ENCODE results near the gene XPO5. TPM values are rescaled to one million over a fixed set of nuclear protein-coding genes. Genes with fewer than 3 reads are reported as not detected.
"Not testable (repeated sequence)": the region's sequence is repeated elsewhere in the genome, so short reads cannot be mapped to it uniquely, and the experiment has no call there.

The XPO5 gene
- total RNA-seq, 1 donor from 2014 or later, result 35.0 TPM

DNA sequence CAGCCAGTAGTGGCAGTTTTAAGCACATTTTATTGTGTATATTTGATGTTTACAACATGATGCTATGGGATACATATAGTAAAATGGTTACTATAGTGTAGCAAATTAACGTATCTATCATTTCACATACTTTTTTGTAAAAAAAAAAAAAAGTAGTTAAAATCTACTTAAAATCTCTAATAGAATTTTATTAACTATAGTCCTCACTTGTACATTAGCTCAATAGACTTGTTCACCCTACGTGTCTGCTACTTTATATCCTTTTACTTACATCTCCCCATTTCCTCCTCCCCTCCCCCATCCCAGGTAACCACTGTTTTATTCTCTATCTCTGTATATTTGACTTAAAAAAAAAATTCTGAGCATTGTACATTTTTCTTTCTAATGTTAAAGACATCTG lies 30.2 kb upstream of the XPO5 start:
- H3K9me3 Mint-ChIP-seq (ENCODE audit: unreplicated experiment), result no peaks in the 10 kb centered on the region
- no peaks in the 10 kb centered on the region for H3K27me3 Mint-ChIP-seq (ENCODE audit: unreplicated experiment)
- no peak overlapping the region for H3K4me3 Mint-ChIP-seq (ENCODE audit: unreplicated experiment)
- H3K4me1 Mint-ChIP-seq (ENCODE audit: unreplicated experiment), result peaks cover 5% of the 10 kb centered on the region
- H3K36me3 Mint-ChIP-seq (ENCODE audit: unreplicated experiment), result peaks cover 31% of the 10 kb centered on the region
- TF ChIP-seq, protein P1, sequence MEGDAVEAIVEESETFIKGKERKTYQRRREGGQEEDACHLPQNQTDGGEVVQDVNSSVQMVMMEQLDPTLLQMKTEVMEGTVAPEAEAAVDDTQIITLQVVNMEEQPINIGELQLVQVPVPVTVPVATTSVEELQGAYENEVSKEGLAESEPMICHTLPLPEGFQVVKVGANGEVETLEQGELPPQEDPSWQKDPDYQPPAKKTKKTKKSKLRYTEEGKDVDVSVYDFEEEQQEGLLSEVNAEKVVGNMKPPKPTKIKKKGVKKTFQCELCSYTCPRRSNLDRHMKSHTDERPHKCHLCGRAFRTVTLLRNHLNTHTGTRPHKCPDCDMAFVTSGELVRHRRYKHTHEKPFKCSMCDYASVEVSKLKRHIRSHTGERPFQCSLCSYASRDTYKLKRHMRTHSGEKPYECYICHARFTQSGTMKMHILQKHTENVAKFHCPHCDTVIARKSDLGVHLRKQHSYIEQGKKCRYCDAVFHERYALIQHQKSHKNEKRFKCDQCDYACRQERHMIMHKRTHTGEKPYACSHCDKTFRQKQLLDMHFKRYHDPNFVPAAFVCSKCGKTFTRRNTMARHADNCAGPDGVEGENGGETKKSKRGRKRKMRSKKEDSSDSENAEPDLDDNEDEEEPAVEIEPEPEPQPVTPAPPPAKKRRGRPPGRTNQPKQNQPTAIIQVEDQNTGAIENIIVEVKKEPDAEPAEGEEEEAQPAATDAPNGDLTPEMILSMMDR (IDR thresholded peaks at IDR 0.05), result no peak
- H3K27ac Mint-ChIP-seq (ENCODE audit: unreplicated experiment), result no peak overlapping the region
- no peak for DNase-seq (ENCODE audit: extremely low spot score, unreplicated experiment)

DNA sequence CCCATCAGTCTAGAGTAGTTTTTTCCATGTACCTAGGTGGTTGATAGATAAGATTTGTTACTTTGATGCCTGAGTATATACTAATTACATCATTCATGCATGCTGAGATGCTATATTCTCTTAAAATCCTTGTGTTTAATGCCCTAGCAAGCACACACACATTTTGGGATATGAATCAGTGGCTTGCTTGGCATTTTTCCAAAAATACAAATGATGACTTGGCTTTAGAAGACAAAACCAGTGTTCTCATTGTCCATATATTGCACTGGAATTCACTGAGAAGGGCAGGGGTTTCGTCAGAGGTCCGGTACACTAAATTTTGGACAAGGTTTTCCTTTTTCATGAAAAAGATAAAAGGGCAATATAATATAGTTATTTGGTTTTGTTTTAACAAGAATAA lies 28.3 kb upstream of the XPO5 start:
- H3K9me3 Mint-ChIP-seq (ENCODE audit: unreplicated experiment), result no peaks in the 10 kb centered on the region
- peaks cover 5% of the 10 kb centered on the region for H3K4me1 Mint-ChIP-seq (ENCODE audit: unreplicated experiment)
- DNase-seq (ENCODE audit: extremely low spot score, unreplicated experiment), result no peak
- H3K27ac Mint-ChIP-seq (ENCODE audit: unreplicated experiment), result no peak overlapping the region
- H3K36me3 Mint-ChIP-seq (ENCODE audit: unreplicated experiment), result peaks cover 29% of the 10 kb centered on the region
- H3K4me3 Mint-ChIP-seq (ENCODE audit: unreplicated experiment), result no peak overlapping the region
- TF ChIP-seq, protein P1 (IDR thresholded peaks at IDR 0.05), result no peak
- no peaks in the 10 kb centered on the region for H3K27me3 Mint-ChIP-seq (ENCODE audit: unreplicated experiment)

DNA sequence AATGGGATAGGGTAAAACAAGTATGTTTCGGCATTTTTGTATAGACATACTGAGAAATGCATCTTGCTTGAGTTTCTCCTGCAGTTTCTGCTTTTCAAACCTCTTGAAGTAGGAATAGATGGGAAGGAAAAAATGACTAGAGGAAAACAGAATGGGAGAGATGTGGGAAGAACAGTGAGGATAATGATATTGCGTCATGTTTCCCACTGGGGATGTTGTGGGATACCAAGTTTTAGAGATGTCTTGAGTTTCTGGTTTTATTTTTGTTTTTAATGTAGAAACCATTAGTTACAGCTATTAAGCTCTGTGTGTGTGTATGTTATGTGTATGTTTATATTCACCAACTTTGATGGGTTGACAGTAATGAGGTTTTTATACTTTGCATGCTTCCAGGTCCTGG lies 24.8 kb upstream of the XPO5 start:
- peaks cover 31% of the 10 kb centered on the region for H3K36me3 Mint-ChIP-seq (ENCODE audit: unreplicated experiment)
- TF ChIP-seq, protein P1 (IDR thresholded peaks at IDR 0.05), result no peak
- no peak for DNase-seq (ENCODE audit: extremely low spot score, unreplicated experiment)
- H3K27ac Mint-ChIP-seq (ENCODE audit: unreplicated experiment), result no peak overlapping the region
- H3K4me3 Mint-ChIP-seq (ENCODE audit: unreplicated experiment), result no peak overlapping the region
- H3K4me1 Mint-ChIP-seq (ENCODE audit: unreplicated experiment), result peaks cover 2% of the 10 kb centered on the region
- H3K9me3 Mint-ChIP-seq (ENCODE audit: unreplicated experiment), result no peaks in the 10 kb centered on the region
- H3K27me3 Mint-ChIP-seq (ENCODE audit: unreplicated experiment), result no peaks in the 10 kb centered on the region

DNA sequence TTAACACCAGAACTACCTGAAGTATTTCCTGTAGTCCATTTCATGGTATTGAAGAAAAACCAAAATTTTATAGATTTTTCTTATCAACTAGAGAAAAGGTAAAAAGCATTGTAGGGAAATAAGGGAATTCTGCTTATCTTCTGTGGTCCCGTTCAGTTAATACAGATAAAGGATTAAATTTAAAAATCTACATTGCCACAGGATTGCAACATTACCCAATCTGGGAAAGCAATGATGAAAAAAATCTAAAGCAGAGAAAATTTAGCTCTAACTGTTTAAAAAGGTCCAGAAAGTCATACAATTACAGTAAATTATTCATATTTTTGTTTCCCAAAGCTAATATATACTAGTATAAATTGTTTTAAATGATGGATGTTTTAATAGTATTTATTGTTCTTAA lies 18.1 kb upstream of the XPO5 start:
- no peaks in the 10 kb centered on the region for H3K4me1 Mint-ChIP-seq (ENCODE audit: unreplicated experiment)
- peaks cover 22% of the 10 kb centered on the region for H3K36me3 Mint-ChIP-seq (ENCODE audit: unreplicated experiment)
- TF ChIP-seq, protein P1 (IDR thresholded peaks at IDR 0.05), result no peak
- no peaks in the 10 kb centered on the region for H3K27me3 Mint-ChIP-seq (ENCODE audit: unreplicated experiment)
- no peak overlapping the region for H3K4me3 Mint-ChIP-seq (ENCODE audit: unreplicated experiment)
- H3K27ac Mint-ChIP-seq (ENCODE audit: unreplicated experiment), result no peak overlapping the region
- no peak for DNase-seq (ENCODE audit: extremely low spot score, unreplicated experiment)
- H3K9me3 Mint-ChIP-seq (ENCODE audit: unreplicated experiment), result no peaks in the 10 kb centered on the region

DNA sequence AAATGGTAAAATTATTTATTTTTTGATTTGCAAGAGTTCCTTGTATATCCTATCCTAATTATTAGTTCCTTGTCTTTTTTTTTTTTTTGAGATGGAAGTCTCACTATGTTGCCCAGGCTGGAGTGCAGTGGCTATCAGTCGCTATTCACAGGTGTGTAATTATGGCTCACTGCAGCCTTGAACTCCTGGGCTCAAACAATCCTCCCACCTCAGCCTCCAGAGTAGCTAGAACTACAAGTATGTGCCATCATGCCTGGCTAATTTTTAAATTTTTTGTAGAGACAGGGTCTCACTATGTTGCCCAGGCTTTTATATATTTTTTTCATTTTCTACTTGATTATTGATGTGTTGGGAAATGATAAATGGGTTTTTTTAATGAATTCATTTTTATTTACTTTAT lies 13.7 kb upstream of the XPO5 start:
- not testable (repeated sequence) for H3K4me3 Mint-ChIP-seq (ENCODE audit: unreplicated experiment); H3K9me3 Mint-ChIP-seq (ENCODE audit: unreplicated experiment); DNase-seq (ENCODE audit: extremely low spot score, unreplicated experiment); H3K4me1 Mint-ChIP-seq (ENCODE audit: unreplicated experiment); H3K27ac Mint-ChIP-seq (ENCODE audit: unreplicated experiment); H3K27me3 Mint-ChIP-seq (ENCODE audit: unreplicated experiment)
- H3K36me3 Mint-ChIP-seq (ENCODE audit: unreplicated experiment), result peaks cover 28% of the 10 kb centered on the region

DNA sequence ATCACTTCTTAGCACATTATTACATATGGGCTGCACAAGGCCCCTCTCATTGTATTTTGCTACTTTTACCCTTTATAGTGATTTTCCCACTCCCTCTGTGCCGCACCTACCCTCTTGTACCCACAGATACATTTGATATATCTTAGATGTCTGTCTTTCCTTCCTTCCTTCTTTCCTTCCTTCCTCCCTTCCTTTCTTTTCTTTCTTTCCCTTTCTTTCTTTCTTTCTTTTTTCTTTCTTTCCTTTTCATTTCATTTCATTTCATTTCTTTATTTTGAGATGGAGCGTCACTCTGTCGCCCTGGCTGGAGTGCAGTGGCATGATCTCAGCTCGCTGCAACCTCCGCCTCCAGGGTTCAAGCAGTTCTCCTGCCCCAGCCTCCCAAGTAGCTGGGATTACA lies 12.4 kb upstream of the XPO5 start:
- Mint-ChIP-seq H3K27me3 (ENCODE audit: unreplicated experiment) (no peaks in the 10 kb centered on the region), H3K36me3 (ENCODE audit: unreplicated experiment) (peaks cover 37% of the 10 kb centered on the region), H3K9me3 (ENCODE audit: unreplicated experiment) (no peaks in the 10 kb centered on the region), H3K4me1 (ENCODE audit: unreplicated experiment) (no peaks in the 10 kb centered on the region), H3K4me3 (ENCODE audit: unreplicated experiment) (no peak overlapping the region), H3K27ac (ENCODE audit: unreplicated experiment) (no peak overlapping the region)
- no peak for DNase-seq (ENCODE audit: extremely low spot score, unreplicated experiment)
- TF ChIP-seq, protein P1 (IDR thresholded peaks at IDR 0.05), result no peak
